ENCODE data around the gene SUCLG2. TPM values are rescaled to one million over a fixed set of nuclear protein-coding genes. Genes with fewer than 3 reads are reported as not detected.

Gene SUCLG2
- total and polyA plus RNA-seq, 2 donors (not counting 1 experiment from before 2014, with no cell fraction given) = 56.8 to 87.4 TPM

DNA sequence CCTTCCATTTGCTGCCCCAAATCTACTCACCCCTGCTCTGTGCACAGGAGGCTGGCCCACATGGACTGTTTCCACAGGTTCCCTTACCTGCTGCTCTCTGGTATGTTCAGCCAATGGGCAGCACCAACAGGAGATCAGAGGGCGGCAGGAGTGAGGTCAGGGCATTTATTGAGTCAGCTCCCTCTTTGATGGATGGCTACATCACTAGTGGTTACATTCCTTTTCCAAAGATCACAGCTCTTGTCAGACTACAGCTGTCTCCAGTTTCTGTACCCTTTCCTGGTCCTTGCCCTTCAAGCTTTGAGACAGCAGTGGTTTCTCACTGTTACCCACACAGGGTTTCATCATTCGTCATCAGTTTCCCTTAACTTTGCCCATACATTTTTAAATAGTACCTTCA is 325.1 kb downstream of the SUCLG2 start:
- Histone ChIP-seq H3K27ac (ENCODE audit: insufficient read depth, low read length) (no peak overlapping the region), H3K4me1 (ENCODE audit: control insufficient read depth, extremely low read depth, insufficient read depth, low read length) (no peaks in the 10 kb centered on the region), H3K4me3 (replicated peaks in 1 of 4; ENCODE audit: control extremely low read depth in 1 of 4, insufficient read depth in 1 of 4, low read depth in 3 of 4, low read length in 4 of 4) (no peak overlapping the region), H3K4me2 (ENCODE audit: extremely low read depth, insufficient read depth, low read length) (no peak overlapping the region), H3K36me3 (ENCODE audit: control insufficient read depth, insufficient read depth, low read length) (no peaks in the 10 kb centered on the region), H3K79me2 (ENCODE audit: control insufficient read depth, insufficient read depth, low read length) (no peaks in the 10 kb centered on the region), H2AFZ (ENCODE audit: low read length) (no peak overlapping the region), H3K9ac (ENCODE audit: insufficient read depth, low read length) (no peak overlapping the region), H3K27me3 (ENCODE audit: control insufficient read depth, insufficient read depth, low read length) (no peaks in the 10 kb centered on the region), H3K9me3 (ENCODE audit: control insufficient read depth, insufficient read depth, low read depth, low read length) (no peaks in the 10 kb centered on the region), H4K20me1 (ENCODE audit: control insufficient read depth, extremely low read depth, insufficient read depth, low read length) (no peaks in the 10 kb centered on the region)
- DNase-seq (ENCODE audit: low read depth in 2 of 2) = no peak
- TF ChIP-seq EZH2 (IDR thresholded peaks at IDR 0.05; ENCODE audit: low read length, missing control alignments) = no peak
- TF ChIP-seq, protein P1, sequence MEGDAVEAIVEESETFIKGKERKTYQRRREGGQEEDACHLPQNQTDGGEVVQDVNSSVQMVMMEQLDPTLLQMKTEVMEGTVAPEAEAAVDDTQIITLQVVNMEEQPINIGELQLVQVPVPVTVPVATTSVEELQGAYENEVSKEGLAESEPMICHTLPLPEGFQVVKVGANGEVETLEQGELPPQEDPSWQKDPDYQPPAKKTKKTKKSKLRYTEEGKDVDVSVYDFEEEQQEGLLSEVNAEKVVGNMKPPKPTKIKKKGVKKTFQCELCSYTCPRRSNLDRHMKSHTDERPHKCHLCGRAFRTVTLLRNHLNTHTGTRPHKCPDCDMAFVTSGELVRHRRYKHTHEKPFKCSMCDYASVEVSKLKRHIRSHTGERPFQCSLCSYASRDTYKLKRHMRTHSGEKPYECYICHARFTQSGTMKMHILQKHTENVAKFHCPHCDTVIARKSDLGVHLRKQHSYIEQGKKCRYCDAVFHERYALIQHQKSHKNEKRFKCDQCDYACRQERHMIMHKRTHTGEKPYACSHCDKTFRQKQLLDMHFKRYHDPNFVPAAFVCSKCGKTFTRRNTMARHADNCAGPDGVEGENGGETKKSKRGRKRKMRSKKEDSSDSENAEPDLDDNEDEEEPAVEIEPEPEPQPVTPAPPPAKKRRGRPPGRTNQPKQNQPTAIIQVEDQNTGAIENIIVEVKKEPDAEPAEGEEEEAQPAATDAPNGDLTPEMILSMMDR (conservative IDR thresholded peaks at IDR 0.05 in 1 of 2, IDR thresholded peaks at IDR 0.05 in 1 of 2; ENCODE audit: low read depth in 1 of 2, low read length in 2 of 2) = no peak

GRCh38 chr3:67327582-67327981 is 326.8 kb downstream of the SUCLG2 start:
- Histone ChIP-seq H2AFZ (ENCODE audit: low read length) (no peak overlapping the region), H3K4me1 (ENCODE audit: control insufficient read depth, extremely low read depth, insufficient read depth, low read length) (no peaks in the 10 kb centered on the region), H3K27ac (ENCODE audit: insufficient read depth, low read length) (no peak overlapping the region), H3K27me3 (ENCODE audit: control insufficient read depth, insufficient read depth, low read length) (no peaks in the 10 kb centered on the region), H3K4me2 (ENCODE audit: extremely low read depth, insufficient read depth, low read length) (no peak overlapping the region), H4K20me1 (ENCODE audit: control insufficient read depth, extremely low read depth, insufficient read depth, low read length) (no peaks in the 10 kb centered on the region), H3K4me3 (replicated peaks in 1 of 4; ENCODE audit: control extremely low read depth in 1 of 4, insufficient read depth in 1 of 4, low read depth in 3 of 4, low read length in 4 of 4) (no peak overlapping the region), H3K9ac (ENCODE audit: insufficient read depth, low read length) (no peak overlapping the region), H3K9me3 (ENCODE audit: control insufficient read depth, insufficient read depth, low read depth, low read length) (no peaks in the 10 kb centered on the region), H3K36me3 (ENCODE audit: control insufficient read depth, insufficient read depth, low read length) (no peaks in the 10 kb centered on the region), H3K79me2 (ENCODE audit: control insufficient read depth, insufficient read depth, low read length) (no peaks in the 10 kb centered on the region)
- no peak for TF ChIP-seq EZH2 (IDR thresholded peaks at IDR 0.05; ENCODE audit: low read length, missing control alignments)
- TF ChIP-seq, protein P1 (conservative IDR thresholded peaks at IDR 0.05 in 1 of 2, IDR thresholded peaks at IDR 0.05 in 1 of 2; ENCODE audit: low read depth in 1 of 2, low read length in 2 of 2) = no peak
- no peak for DNase-seq (ENCODE audit: low read depth in 2 of 2)

DNA sequence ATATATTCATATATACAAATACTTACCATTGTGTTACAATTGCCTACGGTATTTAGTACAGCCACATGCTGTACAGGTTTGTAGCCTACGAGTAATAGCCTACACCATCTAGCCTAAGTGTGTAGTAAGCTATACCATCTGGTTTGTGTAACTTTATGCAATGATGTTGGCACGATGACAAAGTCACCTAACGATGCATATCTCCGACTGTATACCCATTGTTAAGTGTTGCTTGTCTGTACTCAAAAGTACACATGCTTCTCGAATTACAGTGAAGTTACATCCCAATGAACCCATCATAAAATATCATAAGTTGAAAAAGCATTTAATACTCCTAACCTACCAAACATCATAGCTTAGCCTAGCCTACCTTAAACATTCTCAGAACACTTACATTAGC is 329.2 kb downstream of the SUCLG2 start:
- Histone ChIP-seq H3K4me2 (ENCODE audit: extremely low read depth, insufficient read depth, low read length) (no peak overlapping the region), H3K36me3 (ENCODE audit: control insufficient read depth, insufficient read depth, low read length) (no peaks in the 10 kb centered on the region), H3K9ac (ENCODE audit: insufficient read depth, low read length) (no peak overlapping the region), H3K4me1 (ENCODE audit: control insufficient read depth, extremely low read depth, insufficient read depth, low read length) (no peaks in the 10 kb centered on the region), H4K20me1 (ENCODE audit: control insufficient read depth, extremely low read depth, insufficient read depth, low read length) (no peaks in the 10 kb centered on the region), H3K4me3 (replicated peaks in 1 of 4; ENCODE audit: control extremely low read depth in 1 of 4, insufficient read depth in 1 of 4, low read depth in 3 of 4, low read length in 4 of 4) (no peak overlapping the region), H3K9me3 (ENCODE audit: control insufficient read depth, insufficient read depth, low read depth, low read length) (no peaks in the 10 kb centered on the region), H3K79me2 (ENCODE audit: control insufficient read depth, insufficient read depth, low read length) (no peaks in the 10 kb centered on the region), H2AFZ (ENCODE audit: low read length) (no peak overlapping the region), H3K27ac (ENCODE audit: insufficient read depth, low read length) (no peak overlapping the region), H3K27me3 (ENCODE audit: control insufficient read depth, insufficient read depth, low read length) (no peaks in the 10 kb centered on the region)
- TF ChIP-seq EZH2 (IDR thresholded peaks at IDR 0.05; ENCODE audit: low read length, missing control alignments) = no peak
- TF ChIP-seq, protein P1 (conservative IDR thresholded peaks at IDR 0.05 in 1 of 2, IDR thresholded peaks at IDR 0.05 in 1 of 2; ENCODE audit: low read depth in 1 of 2, low read length in 2 of 2) = no peak
- no peak for DNase-seq (ENCODE audit: low read depth in 2 of 2)
